Endothelial cell of umbilical vein (primary cell): ENCODE results near the gene EXOC5. TPM values are rescaled to one million over a fixed set of nuclear protein-coding genes. Genes with fewer than 3 reads are reported as not detected.

Source experiments
- BruUV-seq: library from RNA; stranded (reverse); fragments of 400-500 nt; replicated peaks from 2 replicates; lab custom pipeline; 2021; lab: Mats Ljungman, UMichigan
- CTCF ChIA-PET: fragments of 300-600, 350-600 bp; sonication (Branson Sonifier 250); formaldehyde crosslinking; loops from one replicate; lab custom pipeline; 2021; ENCODE audit warnings: antibody characterized with exemption, inconsistent platforms; lab: Charles Lee
- POLR2A ChIA-PET: fragments of 300-600, 350-600 bp; sonication (Branson Sonifier 250); formaldehyde crosslinking; loops from one replicate; lab custom pipeline; 2021; ENCODE audit warnings: antibody characterized with exemption, inconsistent platforms; lab: Charles Lee
- DNase-seq: peaks from one replicate; pipeline ENCODE4 v3.0.0-alpha.2; 2011; ENCODE audit warnings: low read depth, low spot score
- FAIRE-seq: peaks from 2 replicates; lab custom pipeline; 2011; peaks lifted over from hg19 to GRCh38; lab: Jason Lieb, UNC
- H2AFZ ChIP-seq: 2 replicates; pipeline ENCODE4 v1.6.0; 2012; ENCODE audit warnings: low read depth, low read length, control low read depth, inconsistent platforms
- H3K27ac ChIP-seq: 2 replicates; pipeline ENCODE4 v1.5.1; 2011; ENCODE audit warnings: low read depth, mild to moderate bottlenecking, control low read depth, low read length, moderate library complexity; ENCODE audit not compliant: insufficient read depth
- H3K27me3 ChIP-seq, 2 experiments: 2 replicates each; pipeline versions ENCODE4 v1.6.0 to v1.6.1; 2011; ENCODE audit warnings: low read length in 2 of 2, mixed read lengths in 1 of 2; ENCODE audit not compliant: control insufficient read depth in 2 of 2, insufficient read depth in 2 of 2
- H3K36me3 ChIP-seq, 2 experiments: 2 replicates in 1 of 2; 3 replicates in 1 of 2; pipeline ENCODE4 v1.5.1; 2011; ENCODE audit warnings: low read length in 2 of 2, mild to moderate bottlenecking in 1 of 2, moderate library complexity in 1 of 2; ENCODE audit not compliant: control insufficient read depth in 2 of 2, insufficient read depth in 2 of 2; ENCODE audit errors: extremely low read depth in 1 of 2
- H3K4me1 ChIP-seq: 3 replicates; pipeline ENCODE4 v1.5.1; 2011; ENCODE audit warnings: mild to moderate bottlenecking, low read length; ENCODE audit not compliant: control insufficient read depth, insufficient read depth; ENCODE audit errors: extremely low read depth
- H3K4me2 ChIP-seq: 2 replicates; pipeline ENCODE4 v1.6.1; 2011; ENCODE audit warnings: low read length, control low read depth, mixed read lengths; ENCODE audit not compliant: insufficient read depth
- H3K4me3 ChIP-seq, 3 experiments: fragments of 200-600 bp in 1 of 3; sonication (generic), shearing (Covaris generic) in 1 of 3; replicated peaks in 1 of 3; 2 replicates each; pipeline ENCODE4 v1.5.1; 2011 to 2016; ENCODE audit warnings: control low read depth in 3 of 3, low read length in 3 of 3, mild to moderate bottlenecking in 2 of 3, inconsistent platforms in 1 of 3, low read depth in 1 of 3, moderate library complexity in 1 of 3; ENCODE audit not compliant: insufficient read depth in 1 of 3
- H3K79me2 ChIP-seq: 2 replicates; pipeline ENCODE4 v1.6.0; 2012; ENCODE audit warnings: low read length, inconsistent platforms; ENCODE audit not compliant: control insufficient read depth, insufficient read depth
- H3K9ac ChIP-seq: replicated peaks from 2 replicates; pipeline ENCODE3; 2011; ENCODE audit warnings: low read length, control low read depth; ENCODE audit not compliant: insufficient read depth; ENCODE audit errors: extremely low read depth
- H3K9me1 ChIP-seq: replicated peaks from 3 replicates; pipeline ENCODE4 v1.6.0; 2011; ENCODE audit warnings: mild to moderate bottlenecking, low read length; ENCODE audit not compliant: control insufficient read depth, insufficient read depth; ENCODE audit errors: extremely low read depth
- H3K9me3 ChIP-seq: replicated peaks from 2 replicates; pipeline ENCODE4 v1.5.1; 2012; ENCODE audit warnings: low read length, inconsistent platforms; ENCODE audit not compliant: control insufficient read depth, insufficient read depth
- H4K20me1 ChIP-seq: replicated peaks from 2 replicates; pipeline ENCODE3; 2011; ENCODE audit warnings: mild to moderate bottlenecking, low read length; ENCODE audit not compliant: control insufficient read depth, insufficient read depth; ENCODE audit errors: extremely low read depth
- CTCF ChIP-seq, 2 donors: IDR thresholded peaks; 1 replicate in 1 of 2; 2 replicates in 1 of 2; pipeline ENCODE4 v1.5.1; 2011; ENCODE audit warnings: low read length in 2 of 2, mild to moderate bottlenecking in 2 of 2, moderate library complexity in 2 of 2, control low read depth in 1 of 2, inconsistent platforms in 1 of 2, low read depth in 1 of 2; ENCODE audit not compliant: insufficient read depth in 1 of 2; ENCODE audit errors: extremely low read depth in 1 of 2
- EZH2 ChIP-seq: IDR thresholded peaks from 2 replicates; pipeline ENCODE4 v1.6.1; 2012; ENCODE audit warnings: borderline replicate concordance, low read depth, mild to moderate bottlenecking, moderate library complexity, low read length, inconsistent platforms; ENCODE audit not compliant: severe bottlenecking
- FOS ChIP-seq: IDR thresholded peaks from 2 replicates; pipeline ENCODE4 v1.6.1; 2011; ENCODE audit warnings: mild to moderate bottlenecking, low read length, moderate library complexity, borderline replicate concordance; ENCODE audit not compliant: insufficient read depth
- GATA2 ChIP-seq: IDR thresholded peaks from 2 replicates; pipeline ENCODE4 v1.7.0; 2011; ENCODE audit warnings: low read depth, mild to moderate bottlenecking, moderate library complexity, mixed read lengths, low read length; ENCODE audit not compliant: insufficient read length, insufficient read depth
- JUN ChIP-seq: IDR thresholded peaks from 2 replicates; pipeline ENCODE4 v1.6.1; 2011; ENCODE audit warnings: borderline replicate concordance, low read depth; ENCODE audit not compliant: insufficient read length, insufficient read depth
- MAX ChIP-seq: IDR thresholded peaks from 2 replicates; pipeline ENCODE4 v1.6.1; 2011; ENCODE audit not compliant: insufficient read depth, insufficient read length
- MYC ChIP-seq: IDR thresholded peaks from one replicate; pipeline ENCODE4 v1.6.1; 2011; ENCODE audit warnings: mild to moderate bottlenecking, low read depth, low read length
- POLR2A ChIP-seq: IDR thresholded peaks from 2 replicates; pipeline ENCODE4 v1.6.1; 2012; ENCODE audit warnings: low read depth, mild to moderate bottlenecking, control low read depth, low read length
- POLR2AphosphoS5 ChIP-seq: IDR thresholded peaks from 2 replicates; pipeline ENCODE4 v1.6.1; 2012; ENCODE audit warnings: low read depth, mild to moderate bottlenecking, control low read depth, low read length, moderate library complexity; ENCODE audit not compliant: insufficient read depth
- dilution Hi-C: fragments of 300-500 bp; cut with MboI; formaldehyde crosslinking; loops from one replicate; pipeline ENCODE4 v1.15.0; 2019; ENCODE audit warnings: low sequenced_read_pairs; ENCODE audit not compliant: extremely low pct_ligation_motif_present
- intact Hi-C: fragments of 100-400 bp; cut with micrococcal nuclease; formaldehyde crosslinking; loops from one replicate; pipeline ENCODE4 v1.10.0; 2022
- polyA plus RNA-seq, 4 experiments: library from polyadenylated mRNA; depleted of rRNA in 3 of 4; stranded (reverse) in 3 of 4; unstranded in 1 of 4; fragments of >200 nt; gene quantifications; 2 replicates each; pipeline versions ENCODE4 v1.2.1 to v1.2.3, GENCODE V29; 2011 to 2012; ENCODE audit warnings: missing spikeins in 1 of 4
- total RNA-seq: library from RNA; stranded (reverse); gene quantifications from 2 replicates; pipeline ENCODE4 v1.2.3, GENCODE V29; 2021

Gene EXOC5
- total and polyA plus RNA-seq, 2 donors (not counting 3 experiments of a cell fraction or from before 2014, with no cell fraction given), result 23.9 to 104 TPM

GRCh38 chr14:57227083-57227482 is 41.6 kb downstream of the EXOC5 start:
- no TSS peak for BruUV-seq
- Histone ChIP-seq H3K4me1 (peaks cover 9% of the 10 kb centered on the region), H3K9me3 (no peaks in the 10 kb centered on the region), H3K36me3 (peaks cover 0 to 9% of the 10 kb centered on the region in 2 experiments), H3K79me2 (peaks cover 8% of the 10 kb centered on the region), H3K4me3 (no peak overlapping the region), H4K20me1 (peaks cover 3% of the 10 kb centered on the region), H3K9me1 (no peaks in the 10 kb centered on the region), H3K27ac (no peak overlapping the region), H3K27me3 (no peaks in the 10 kb centered on the region), H3K9ac (no peak overlapping the region), H2AFZ (no peak overlapping the region), H3K4me2 (no peak overlapping the region)
- DNase-seq, result no peak
- CTCF ChIA-PET, result no interaction called here
- intact Hi-C loops (no loop called here), dilution Hi-C loops (no loop called here)
- FAIRE-seq, result no peak
- TF ChIP-seq EZH2 (no peak), FOS (no peak), MAX (no peak), JUN (no peak), POLR2A (no peak), GATA2 (no peak), POLR2AphosphoS5 (no peak), MYC (no peak), CTCF (IDR thresholded peaks at IDR 0.05; ENCODE audit: extremely low read depth in 1 of 2, insufficient read depth in 1 of 2, low read depth in 1 of 2, low read length in 2 of 2) (no peak)
- POLR2A ChIA-PET, result no interaction called here
